GM12878 (cell line): ENCODE measurements around the gene GET3. TPM values are rescaled to one million over a fixed set of nuclear protein-coding genes. Genes with fewer than 3 reads are reported as not detected.

Source experiments
- BHLHE40 ChIP-seq, 2 experiments: fragments of 450-650 bp in 1 of 2; IDR thresholded peaks; 2 replicates each; pipeline ENCODE4 v1.6.1; 2011 to 2017; ENCODE audit warnings: low read depth in 2 of 2, borderline replicate concordance in 1 of 2, improper control_type of control experiment in 1 of 2, low read length in 1 of 2, mild to moderate bottlenecking in 1 of 2
- BRCA1 ChIP-seq: IDR thresholded peaks from 2 replicates; pipeline ENCODE4 v1.6.1; 2011; ENCODE audit warnings: low read depth, low read length, improper control_type of control experiment
- CBFB ChIP-seq: IDR thresholded peaks from 2 replicates; pipeline ENCODE4 v1.6.1; 2016; ENCODE audit warnings: antibody characterized with exemption, low read depth
- CHD2 ChIP-seq: IDR thresholded peaks from 2 replicates; pipeline ENCODE4 v1.6.1; 2011; ENCODE audit warnings: low read depth, low read length, improper control_type of control experiment, borderline replicate concordance
- DPF2 ChIP-seq: fragments of 450-650 bp; IDR thresholded peaks from 2 replicates; pipeline ENCODE4 v1.6.1; 2017; ENCODE audit warnings: mild to moderate bottlenecking
- ETV6 ChIP-seq, 2 experiments: fragments of 450-650 bp in 1 of 2; IDR thresholded peaks in 1 of 2; conservative IDR thresholded peaks in 1 of 2; 2 replicates each; pipeline ENCODE4 v1.6.1; 2014; ENCODE audit warnings: antibody characterized with exemption in 1 of 2, borderline replicate concordance in 1 of 2, low read depth in 1 of 2, mild to moderate bottlenecking in 1 of 2, moderate library complexity in 1 of 2
- JUNB ChIP-seq: IDR thresholded peaks from 2 replicates; pipeline ENCODE4 v1.6.1; 2016; ENCODE audit warnings: antibody characterized with exemption, mild to moderate bottlenecking
- MAX ChIP-seq: IDR thresholded peaks from 2 replicates; pipeline ENCODE4 v1.6.1; 2012; ENCODE audit warnings: low read depth, low read length, improper control_type of control experiment
- MLLT1 ChIP-seq: fragments of 450-650 bp; IDR thresholded peaks from 2 replicates; pipeline ENCODE4 v1.6.1; 2016; ENCODE audit warnings: mild to moderate bottlenecking
- NFIC ChIP-seq: IDR thresholded peaks from 2 replicates; pipeline ENCODE4 v1.6.1; 2012; ENCODE audit warnings: low read depth, mild to moderate bottlenecking, inconsistent platforms, low read length, moderate library complexity
- NFYA ChIP-seq: IDR thresholded peaks from 2 replicates; pipeline ENCODE4 v1.6.1; 2011; ENCODE audit warnings: low read depth, mild to moderate bottlenecking, low read length, improper control_type of control experiment, borderline replicate concordance
- NFYB ChIP-seq: IDR thresholded peaks from 2 replicates; pipeline ENCODE4 v1.6.1; 2011; ENCODE audit warnings: low read depth, mild to moderate bottlenecking, low read length, improper control_type of control experiment, moderate library complexity; ENCODE audit not compliant: insufficient read depth
- NKRF ChIP-seq: fragments of 450-650 bp; conservative IDR thresholded peaks from 2 replicates; pipeline ENCODE4 v1.6.1; 2017; ENCODE audit warnings: mild to moderate bottlenecking, moderate library complexity
- NR2C2 ChIP-seq: IDR thresholded peaks from 2 replicates; pipeline ENCODE4 v1.6.1; 2011; ENCODE audit warnings: borderline replicate concordance, low read depth; ENCODE audit not compliant: control insufficient read depth, insufficient read length
- NR2F1 ChIP-seq: fragments of 450-650 bp; conservative IDR thresholded peaks from 2 replicates; pipeline ENCODE4 v1.6.1; 2017; ENCODE audit warnings: mild to moderate bottlenecking
- RAD21 ChIP-seq: IDR thresholded peaks from 2 replicates; pipeline ENCODE4 v1.6.1; 2011; ENCODE audit warnings: mild to moderate bottlenecking, low read depth, low read length, moderate library complexity; ENCODE audit not compliant: insufficient read depth
- RAD51 ChIP-seq: fragments of 450-650 bp; IDR thresholded peaks from 2 replicates; pipeline ENCODE4 v1.6.1; 2016; ENCODE audit warnings: moderate library complexity, mild to moderate bottlenecking, inconsistent platforms
- SIN3A ChIP-seq: IDR thresholded peaks from 2 replicates; pipeline ENCODE4 v1.6.1; 2012; ENCODE audit warnings: low read depth, low read length, improper control_type of control experiment
- SMC3 ChIP-seq: IDR thresholded peaks from 2 replicates; pipeline ENCODE4 v1.6.1; 2011; ENCODE audit warnings: low read length, improper control_type of control experiment, borderline replicate concordance
- SREBF1 ChIP-seq: IDR thresholded peaks from 2 replicates; pipeline ENCODE4 v1.6.1; 2012; ENCODE audit warnings: mild to moderate bottlenecking, low read length
- TARDBP ChIP-seq: IDR thresholded peaks from 2 replicates; pipeline ENCODE4 v1.6.1; 2016; ENCODE audit warnings: borderline replicate concordance
- TCF7 ChIP-seq: IDR thresholded peaks from 2 replicates; pipeline ENCODE4 v1.6.1; 2014; ENCODE audit warnings: antibody characterized with exemption, borderline replicate concordance
- ZBED1 ChIP-seq: IDR thresholded peaks from 2 replicates; pipeline ENCODE4 v1.6.1; 2016; ENCODE audit warnings: borderline replicate concordance
- ZBTB33 ChIP-seq: fragments of 450-650 bp; IDR thresholded peaks from 2 replicates; pipeline ENCODE4 v1.6.1; 2017; ENCODE audit warnings: mild to moderate bottlenecking
- ZNF274 ChIP-seq: IDR thresholded peaks from one replicate; pipeline ENCODE4 v1.8.0; 2011; ENCODE audit not compliant: insufficient read length, insufficient read depth
- ZSCAN29 ChIP-seq: fragments of 450-650 bp; IDR thresholded peaks from 2 replicates; pipeline ENCODE4 v1.6.1; 2017; ENCODE audit warnings: mild to moderate bottlenecking, moderate library complexity
- polyA plus RNA-seq, 11 experiments: library from polyadenylated mRNA; depleted of rRNA in 4 of 11; unstranded in 6 of 11; stranded (reverse) in 5 of 11; fragments of >200 nt; fragmentation: Nextera tagmentation in 4 of 11; fragmentation: Illumina TruSeq in 1 of 11; extraction: Ambion mirVana in 4 of 11; extraction: Trizol in 1 of 11; gene quantifications; 1 replicate in 1 of 11; 2 replicates in 10 of 11; pipeline versions ENCODE4 v1.2.1 to v1.2.3, GENCODE V29; 2011 to 2016; ENCODE audit warnings: inconsistent platforms in 2 of 11, missing spikeins in 2 of 11, low read depth in 1 of 11
- total RNA-seq, 4 experiments: library from RNA; depleted of rRNA in 3 of 4; stranded (reverse); fragments of >200 nt in 3 of 4; fragmentation: Illumina TruSeq in 1 of 4; extraction: Trizol in 1 of 4; gene quantifications; 2 replicates each; pipeline versions ENCODE4 v1.2.1 to v1.2.3, GENCODE V29; 2013 to 2021

Gene GET3
- total and polyA plus RNA-seq, 10 of the 15 experiments (the other 5 are each of a cell fraction or from before 2014, with no cell fraction given), result 14.5 to 144 (median 97.2) TPM

GRCh38 chr19:12722566-12723380 is 14.5 kb upstream of the GET3 start (continued):
- TF ChIP-seq CBFB (peak; percentile 89), SREBF1 (no peak; the same call in 1 of the 2 replicates), NFYB (peak; percentile 86), ZNF274 (no peak), SMC3 (no peak), NR2C2 (no peak), NKRF (peak; percentile 75), ZBED1 (no peak), DPF2 (0 out of 2 replicates have a peak, but pooled peaks have one; percentile 43), ETV6 (conservative IDR thresholded peaks at IDR 0.05 in 1 of 2, IDR thresholded peaks at IDR 0.05 in 1 of 2; ENCODE audit: borderline replicate concordance in 1 of 2, low read depth in 1 of 2) (no peak), RAD51 (peak; percentile 100), SIN3A (0 out of 2 replicates have a peak, but pooled peaks have one; percentile 28), NFIC (0 out of 2 replicates have a peak, but pooled peaks have one; percentile 43), ZSCAN29 (no peak), NR2F1 (peak; percentile 60; the same call in 1 of the 2 replicates), NFYA (no peak), JUNB (no peak; the same call in 1 of the 2 replicates), BHLHE40 (IDR thresholded peaks at IDR 0.05; ENCODE audit: borderline replicate concordance in 1 of 2, low read depth in 2 of 2, low read length in 1 of 2) (peak; percentile 97 to 100), TCF7 (no peak), TARDBP (0 out of 2 replicates have a peak, but pooled peaks have one; percentile 23), RAD21 (no peak), MAX (peak; percentile 93), ZBTB33 (no peak), MLLT1 (peak; percentile 80; the same call in 1 of the 2 replicates), BRCA1 (no peak), CHD2 (no peak)
